ENCODE results near the gene SLC35A2. TPM values are rescaled to one million over a fixed set of nuclear protein-coding genes. Genes with fewer than 3 reads are reported as not detected.

Gene SLC35A2
- total RNA-seq, 6 donors from 2014 or later = 5.2 to 32.0 (median 23.3) TPM

GRCh38 chrX:48933757-48934156, 22.3 kb upstream of the SLC35A2 start:
- H3K27me3 ChIP-seq = no peaks in the 10 kb centered on the region
- no peak overlapping the region for H3K4me3 ChIP-seq
- peaks cover 8 to 23% (median 16%) of the 10 kb centered on the region in 4 donors for H3K4me1 ChIP-seq
- peaks cover 0 to 42% (median 13%) of the 10 kb centered on the region in 4 donors for H3K36me3 ChIP-seq
- WGBS, 2 donors = 87 to 97% methylated on average over 2 of the region's 2 CpGs
- ATAC-seq (ENCODE audit: low FRiP score in 2 of 2) (no peak), DNase-seq (no peak)
- no peak for TF ChIP-seq POLR2A (IDR thresholded peaks at IDR 0.05)
- no peak for TF ChIP-seq EP300 (IDR thresholded peaks at IDR 0.05)
- TF ChIP-seq POLR2AphosphoS5 (IDR thresholded peaks at IDR 0.05) = no peak
- TF ChIP-seq CTCF (IDR thresholded peaks at IDR 0.05) = no peak
- H3K27ac ChIP-seq = no peak overlapping the region
- no peaks in the 10 kb centered on the region for H3K9me3 ChIP-seq

- WGBS, 2 donors = 75 to 85% methylated on average over 2 of the region's 2 CpGs
- Histone ChIP-seq H3K27me3 (no peaks in the 10 kb centered on the region), H3K36me3 (peaks cover 0 to 61% (median 20%) of the 10 kb centered on the region in 4 donors), H3K4me1 (no peaks in the 10 kb centered on the region), H3K27ac (no peak overlapping the region), H3K4me3 (no peak overlapping the region), H3K9me3 (no peaks in the 10 kb centered on the region)
- no peak for DNase-seq
- TF ChIP-seq EP300 (IDR thresholded peaks at IDR 0.05) (no peak), CTCF (IDR thresholded peaks at IDR 0.05) (no peak), POLR2A (IDR thresholded peaks at IDR 0.05) (no peak), POLR2AphosphoS5 (IDR thresholded peaks at IDR 0.05) (no peak)
- no peak for ATAC-seq (ENCODE audit: low FRiP score in 2 of 2)
These were observed 16.4 kb upstream of the SLC35A2 start for GRCh38 chrX:48927736-48928382.

- H3K4me3 ChIP-seq = no peak overlapping the region
- H3K36me3 ChIP-seq = peaks cover 0 to 61% (median 23%) of the 10 kb centered on the region in 4 donors
- no peaks in the 10 kb centered on the region for H3K4me1 ChIP-seq
- H3K27ac ChIP-seq = no peak overlapping the region
- ATAC-seq (ENCODE audit: low FRiP score in 2 of 2) = no peak
- H3K9me3 ChIP-seq = no peaks in the 10 kb centered on the region
- DNase-seq = no peak
- no peak for TF ChIP-seq EP300 (IDR thresholded peaks at IDR 0.05)
- TF ChIP-seq POLR2A (IDR thresholded peaks at IDR 0.05) = no peak
- no peak for TF ChIP-seq CTCF (IDR thresholded peaks at IDR 0.05)
- TF ChIP-seq POLR2AphosphoS5 (IDR thresholded peaks at IDR 0.05) = no peak
- 72 to 78% methylated on average over 2 to 5 of the region's 5 CpGs for WGBS, 2 donors
- H3K27me3 ChIP-seq = no peaks in the 10 kb centered on the region
These were observed 15.7 kb upstream of the SLC35A2 start for GRCh38 chrX:48927123-48927522.

GRCh38 chrX:48924270-48924669, 12.8 kb upstream of the SLC35A2 start:
- no peak overlapping the region for H3K27ac ChIP-seq
- no peaks in the 10 kb centered on the region for H3K9me3 ChIP-seq
- no peaks in the 10 kb centered on the region for H3K27me3 ChIP-seq
- peaks cover 0 to 50% (median 20%) of the 10 kb centered on the region in 4 donors for H3K36me3 ChIP-seq
- H3K4me1 ChIP-seq = peaks cover 0 to 12% (median 0%) of the 10 kb centered on the region in 4 donors
- ATAC-seq (ENCODE audit: low FRiP score in 2 of 2) (no peak), DNase-seq (no peak)
- TF ChIP-seq CTCF (IDR thresholded peaks at IDR 0.05) (no peak), POLR2AphosphoS5 (IDR thresholded peaks at IDR 0.05) (no peak), POLR2A (IDR thresholded peaks at IDR 0.05) (no peak), EP300 (IDR thresholded peaks at IDR 0.05) (no peak)
- H3K4me3 ChIP-seq = no peak overlapping the region
- WGBS, 2 donors = 89 to 90% methylated on average over 4 to 5 of the region's 5 CpGs

- Histone ChIP-seq H3K27ac (no peak overlapping the region), H3K9me3 (no peaks in the 10 kb centered on the region), H3K4me1 (peaks cover 0 to 13% (median 0%) of the 10 kb centered on the region in 4 donors), H3K36me3 (peaks cover 0 to 49% (median 20%) of the 10 kb centered on the region in 4 donors), H3K4me3 (no peak overlapping the region), H3K27me3 (peaks cover 0 to 2% (median 0%) of the 10 kb centered on the region in 4 donors)
- ATAC-seq (ENCODE audit: low FRiP score in 2 of 2) (no peak), DNase-seq (no peak)
- 90% methylated on average over 13 of the region's 13 CpGs; no CpG with 5 or more reads in 1 of the 2 donors for WGBS, 2 donors
- TF ChIP-seq EP300 (IDR thresholded peaks at IDR 0.05) (no peak), CTCF (IDR thresholded peaks at IDR 0.05) (no peak), POLR2A (IDR thresholded peaks at IDR 0.05) (no peak), POLR2AphosphoS5 (IDR thresholded peaks at IDR 0.05) (no peak)
These were observed 12.3 kb upstream of the SLC35A2 start for GRCh38 chrX:48923771-48924170.
